Thoracic aorta (tissue), 2 donors: ENCODE measurements around the gene FANCD2OS. TPM values are rescaled to one million over a fixed set of nuclear protein-coding genes. Genes with fewer than 3 reads are reported as not detected.
"Not testable (repeated sequence)": the region's sequence is repeated elsewhere in the genome, so short reads cannot be mapped to it uniquely, and the experiment has no call there.

Source experiments
- ATAC-seq: fragments of 150-250 bp; one replicate; pipeline ENCODE4 v1.8.0; 2017; ENCODE audit warnings: low read depth; ENCODE audit not compliant: insufficient number of reproducible peaks, low FRiP score
- DNase-seq: peaks from one replicate; pipeline ENCODE4 v3.0.0-alpha.2; 2020; ENCODE audit warnings: low spot score
- H3K27ac ChIP-seq, 2 donors: fragments of 200-600 bp; sonication (generic); 1 replicate in 1 of 2; 2 replicates in 1 of 2; pipeline ENCODE4 v1.5.1; 2016; ENCODE audit warnings: mild to moderate bottlenecking in 2 of 2, moderate library complexity in 2 of 2
- H3K27me3 ChIP-seq: fragments of 200-600 bp; sonication (generic); replicated peaks from 2 replicates; pipeline ENCODE4 v1.6.0; 2016; ENCODE audit warnings: mild to moderate bottlenecking; ENCODE audit not compliant: insufficient read depth
- H3K36me3 ChIP-seq: fragments of 200-600 bp; sonication (generic); one replicate; pipeline ENCODE4 v1.5.1; 2016
- H3K4me1 ChIP-seq, 2 donors: fragments of 200-600 bp; sonication (generic); 1 replicate in 1 of 2; 2 replicates in 1 of 2; pipeline versions ENCODE4 v1.5.1 to v1.6.0; 2016; ENCODE audit warnings: low read depth in 2 of 2, mild to moderate bottlenecking in 1 of 2; ENCODE audit not compliant: control insufficient read depth in 1 of 2
- H3K4me3 ChIP-seq: fragments of 200-600 bp; sonication (generic); 2 replicates; pipeline ENCODE4 v1.5.1; 2016; ENCODE audit warnings: mild to moderate bottlenecking
- H3K9me3 ChIP-seq: fragments of 200-600 bp; sonication (generic); 2 replicates; pipeline ENCODE4 v1.5.1; 2016
- CTCF ChIP-seq: fragments of 200-600 bp; sonication (generic); IDR thresholded peaks from one replicate; pipeline ENCODE4 v1.5.1; 2019; ENCODE audit warnings: antibody characterized with exemption
- total RNA-seq, 2 donors: library from RNA; depleted of rRNA; stranded (reverse); fragments of >200 nt; gene quantifications; one replicate each; pipeline versions ENCODE4 v1.1.0 to v1.2.3, GENCODE V29; 2016

FANCD2OS gene
- total RNA-seq, 2 donors from 2014 or later = not detected

DNA sequence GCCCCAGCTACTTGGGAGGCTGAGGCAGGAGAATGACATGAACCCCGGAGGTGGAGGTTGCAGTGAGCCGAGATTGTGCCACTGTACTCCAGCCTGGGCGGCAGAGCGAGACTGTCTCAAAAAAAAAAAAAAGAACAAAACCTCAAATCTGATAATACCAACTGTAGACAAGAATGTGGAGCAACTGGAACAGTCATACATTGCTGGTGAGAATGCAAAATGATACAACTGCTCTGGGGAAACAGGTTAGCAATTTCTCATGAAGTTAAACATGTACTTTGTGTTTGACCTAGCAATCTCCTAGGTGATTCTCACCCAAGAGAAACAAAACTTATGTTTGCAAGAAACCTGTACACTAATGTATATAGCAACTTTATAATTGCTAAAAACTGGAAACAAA is 29.1 kb upstream of the FANCD2OS start:
- Histone ChIP-seq H3K4me3 (no peak overlapping the region), H3K9me3 (no peaks in the 10 kb centered on the region), H3K36me3 (no peaks in the 10 kb centered on the region), H3K4me1 (no peaks in the 10 kb centered on the region), H3K27ac (no peak overlapping the region), H3K27me3 (no peaks in the 10 kb centered on the region)
- no peak for TF ChIP-seq CTCF
- no peak for DNase-seq
- no peak for ATAC-seq

GRCh38 chr3:10136426-10137005 is 28.5 kb upstream of the FANCD2OS start:
- Histone ChIP-seq H3K9me3 (no peaks in the 10 kb centered on the region), H3K27ac (no peak overlapping the region), H3K36me3 (no peaks in the 10 kb centered on the region), H3K27me3 (no peaks in the 10 kb centered on the region), H3K4me1 (no peaks in the 10 kb centered on the region), H3K4me3 (no peak overlapping the region)
- DNase-seq = no peak
- no peak for ATAC-seq
- no peak for TF ChIP-seq CTCF

DNA sequence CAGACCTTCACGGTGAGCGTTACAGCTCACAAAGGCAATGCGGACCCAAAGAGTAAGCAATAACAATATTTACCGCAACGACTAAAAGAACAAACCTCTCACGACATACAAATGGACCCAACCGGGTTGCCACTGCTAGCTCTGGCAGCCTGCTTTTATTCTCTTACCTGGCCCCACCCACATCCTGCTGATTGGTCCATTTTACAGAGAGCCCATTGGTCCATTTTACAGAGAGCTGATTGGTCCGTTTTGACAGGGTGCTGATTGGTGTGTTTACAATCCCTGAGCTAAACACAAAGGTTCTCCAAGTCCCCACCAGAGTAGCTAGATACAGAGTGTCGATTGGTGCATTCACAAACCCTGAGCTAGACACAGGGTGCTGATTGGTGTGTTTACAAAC is 27.8 kb upstream of the FANCD2OS start:
- H3K27me3 ChIP-seq, ATAC-seq, H3K4me3 ChIP-seq, H3K9me3 ChIP-seq, H3K4me1 ChIP-seq, H3K27ac ChIP-seq, DNase-seq, H3K36me3 ChIP-seq: not testable (repeated sequence)

GRCh38 chr3:10122724-10123123 is 14.7 kb upstream of the FANCD2OS start:
- H3K36me3 ChIP-seq = peaks cover 23% of the 10 kb centered on the region
- no peaks in the 10 kb centered on the region for H3K9me3 ChIP-seq
- no peak overlapping the region for H3K4me3 ChIP-seq
- ATAC-seq (no peak), DNase-seq (no peak)
- H3K4me1 ChIP-seq = peaks cover 4 to 10% of the 10 kb centered on the region in 2 donors
- H3K27ac ChIP-seq = no peak overlapping the region
- H3K27me3 ChIP-seq = no peaks in the 10 kb centered on the region
- no peak for TF ChIP-seq CTCF

- peaks cover 9% of the 10 kb centered on the region for H3K36me3 ChIP-seq
- H3K9me3 ChIP-seq = no peaks in the 10 kb centered on the region
- H3K27me3 ChIP-seq = no peaks in the 10 kb centered on the region
- no peak overlapping the region for H3K27ac ChIP-seq
- no peak overlapping the region for H3K4me3 ChIP-seq
- DNase-seq (no peak), ATAC-seq (no peak)
- TF ChIP-seq CTCF = no peak
- H3K4me1 ChIP-seq = peaks cover 17 to 26% of the 10 kb centered on the region in 2 donors
Observed at GRCh38 chr3:10121064-10121463, 13.0 kb upstream of the FANCD2OS start.

GRCh38 chr3:10119376-10119775 is 11.3 kb upstream of the FANCD2OS start:
- no peak for TF ChIP-seq CTCF
- no peak for ATAC-seq
- Histone ChIP-seq H3K27me3 (no peaks in the 10 kb centered on the region), H3K4me1 (peaks cover 17 to 31% of the 10 kb centered on the region in 2 donors), H3K27ac (no peak overlapping the region), H3K36me3 (peaks cover 3% of the 10 kb centered on the region), H3K9me3 (no peaks in the 10 kb centered on the region), H3K4me3 (no peak overlapping the region)
- DNase-seq = no peak
